ENCODE results near the gene JMY. TPM values are rescaled to one million over a fixed set of nuclear protein-coding genes. Genes with fewer than 3 reads are reported as not detected.

JMY gene
- total and polyA plus RNA-seq, 3 donors from 2014 or later: 13.6 to 31.6 (median 26.6) TPM

GRCh38 chr5:79349881-79350280, 114.0 kb downstream of the JMY start:
- 80 to 84% methylated on average over 2 of the region's 2 CpGs for WGBS, 2 donors
- Histone ChIP-seq H3K36me3 (ENCODE audit: low read depth, missing control alignments) (no peaks in the 10 kb centered on the region), H3K9me3 (no peaks in the 10 kb centered on the region), H3K4me3 (no peak overlapping the region), H3K4me1 (no peaks in the 10 kb centered on the region), H3K27ac (no peak overlapping the region), H3K27me3 (no peaks in the 10 kb centered on the region)
- intact Hi-C loops (cut with DNase I; ENCODE audit: low total_unique reads): no loop called here
- no peak for DNase-seq
- no peak for TF ChIP-seq CTCF (IDR thresholded peaks at IDR 0.05)
- no peak for TF ChIP-seq POLR2A (IDR thresholded peaks at IDR 0.05)

- Histone ChIP-seq H3K4me3 (no peak overlapping the region), H3K36me3 (ENCODE audit: low read depth, missing control alignments) (no peaks in the 10 kb centered on the region), H3K4me1 (no peaks in the 10 kb centered on the region), H3K27me3 (no peaks in the 10 kb centered on the region), H3K27ac (no peak overlapping the region), H3K9me3 (no peaks in the 10 kb centered on the region)
- no peak for TF ChIP-seq CTCF (IDR thresholded peaks at IDR 0.05)
- TF ChIP-seq POLR2A (IDR thresholded peaks at IDR 0.05): no peak
- intact Hi-C loops (cut with DNase I; ENCODE audit: low total_unique reads): no loop called here
- no peak for DNase-seq
- WGBS, 2 donors: 13 to 17% methylated on average over 1 of the region's 1 CpG
These were observed 121.5 kb downstream of the JMY start for GRCh38 chr5:79357398-79357797.

Small RNA genes lying within 50 kb of the gene (small RNA-seq; reads per million reads assigned to genes)
- 0 reads per million in 2 donors for gene AC016559.1
- gene RF00425: 0 reads per million in 2 donors

Other genes with a start within 250 kb of the JMY start
- 10 to 100 TPM in 1 of 2 donors, 1 to 10 TPM in 1; 3.8 to 18.0 TPM for gene DMGDH, start 166.5 kb upstream of the JMY start, total RNA-seq
- gene DMGDH, start 166.5 kb upstream of the JMY start, polyA plus RNA-seq (ENCODE audit: insufficient read depth, low read depth, low replicate concordance): 6.8 TPM
- 10 to 100 TPM; 10.1 to 12.0 TPM for gene BHMT2, start 166.4 kb upstream of the JMY start, total RNA-seq
- gene BHMT2, start 166.4 kb upstream of the JMY start, polyA plus RNA-seq (ENCODE audit: insufficient read depth, low read depth, low replicate concordance): 10.1 TPM
- under 1 TPM in 1 of 2 donors, not detected in 1; 0.25 TPM for gene BHMT, start 124.3 kb upstream of the JMY start, total RNA-seq
- gene BHMT, start 124.3 kb upstream of the JMY start, polyA plus RNA-seq (ENCODE audit: insufficient read depth, low read depth, low replicate concordance): 1.3 TPM